H9 (cell line): Measurements from ENCODE around the gene LETM1. TPM values are rescaled to one million over a fixed set of nuclear protein-coding genes. Genes with fewer than 3 reads are reported as not detected.

Experiments used
- DNase-seq: peaks from one replicate; pipeline ENCODE4 v3.0.0-alpha.2; 2017
- H2AFZ ChIP-seq: one replicate; pipeline ENCODE4 v1.6.1; 2013; ENCODE audit warnings: mild to moderate bottlenecking, low read length, control low read depth, moderate library complexity
- H2AK5ac ChIP-seq: 2 replicates; pipeline ENCODE4 v1.6.1; 2013; ENCODE audit warnings: low read length, control low read depth, mixed read lengths; ENCODE audit not compliant: insufficient read length
- H2BK120ac ChIP-seq: one replicate; pipeline ENCODE4 v1.6.1; 2013; ENCODE audit warnings: low read depth, mild to moderate bottlenecking, low read length, control low read depth, inconsistent platforms; ENCODE audit not compliant: poor library complexity, severe bottlenecking
- H2BK12ac ChIP-seq: 2 replicates; pipeline ENCODE4 v1.6.1; 2013; ENCODE audit warnings: low read length, control low read depth, mixed read lengths, low read depth; ENCODE audit not compliant: insufficient read length
- H2BK15ac ChIP-seq: 2 replicates; pipeline ENCODE4 v1.6.1; 2013; ENCODE audit warnings: low read depth, low read length, control low read depth
- H2BK20ac ChIP-seq: one replicate; pipeline ENCODE4 v1.6.1; 2013; ENCODE audit warnings: low read depth, mild to moderate bottlenecking, low read length, control low read depth, inconsistent platforms; ENCODE audit not compliant: poor library complexity, severe bottlenecking
- H2BK5ac ChIP-seq: 2 replicates; pipeline ENCODE4 v1.6.1; 2013; ENCODE audit warnings: low read length, control low read depth, mixed read lengths; ENCODE audit not compliant: insufficient read length
- H3K14ac ChIP-seq: 2 replicates; pipeline ENCODE4 v1.6.1; 2013; ENCODE audit warnings: low read length, control low read depth; ENCODE audit not compliant: insufficient read depth
- H3K18ac ChIP-seq: 2 replicates; pipeline ENCODE4 v1.6.1; 2013; ENCODE audit warnings: low read depth, mild to moderate bottlenecking, mixed read lengths, low read length, control low read depth; ENCODE audit not compliant: insufficient read length
- H3K23ac ChIP-seq: 2 replicates; pipeline ENCODE4 v1.6.1; 2013; ENCODE audit warnings: low read length, control low read depth, mixed read lengths, low read depth; ENCODE audit not compliant: insufficient read length
- H3K23me2 ChIP-seq: 2 replicates; pipeline ENCODE4 v1.6.1; 2013; ENCODE audit warnings: low read depth, mild to moderate bottlenecking, mixed read lengths, low read length, control low read depth; ENCODE audit not compliant: insufficient read length, poor library complexity, severe bottlenecking
- H3K27ac ChIP-seq: 2 replicates; pipeline ENCODE4 v1.5.1; 2013; ENCODE audit warnings: low read length, control low read depth, mixed read lengths, low read depth; ENCODE audit not compliant: insufficient read length
- H3K27me3 ChIP-seq: 2 replicates; pipeline ENCODE4 v1.6.1; 2013; ENCODE audit warnings: low read length, control low read depth, inconsistent platforms; ENCODE audit not compliant: insufficient read depth
- H3K4ac ChIP-seq: 2 replicates; pipeline ENCODE4 v1.6.1; 2013; ENCODE audit warnings: low read depth, mild to moderate bottlenecking, control low read depth, inconsistent platforms, low read length, moderate library complexity
- H3K4me1 ChIP-seq: 2 replicates; pipeline ENCODE4 v1.6.1; 2013; ENCODE audit warnings: low read length, control low read depth, inconsistent platforms; ENCODE audit not compliant: insufficient read depth
- H3K4me2 ChIP-seq: 2 replicates; pipeline ENCODE4 v1.6.1; 2013; ENCODE audit warnings: low read length, control low read depth, mixed read lengths; ENCODE audit not compliant: insufficient read length, insufficient read depth
- H3K56ac ChIP-seq: 2 replicates; pipeline ENCODE4 v1.6.1; 2013; ENCODE audit warnings: low read depth, mild to moderate bottlenecking, mixed read lengths, low read length, control low read depth; ENCODE audit not compliant: insufficient read length
- H3K79me1 ChIP-seq: 2 replicates; pipeline ENCODE4 v1.6.1; 2013; ENCODE audit warnings: low read depth, mild to moderate bottlenecking, moderate library complexity, low read length, control low read depth, inconsistent platforms; ENCODE audit not compliant: insufficient read depth, poor library complexity, severe bottlenecking
- H3K79me2 ChIP-seq: 2 replicates; pipeline ENCODE4 v1.6.1; 2013; ENCODE audit warnings: low read length, control low read depth, inconsistent platforms; ENCODE audit not compliant: insufficient read depth
- H3K9ac ChIP-seq: 2 replicates; pipeline ENCODE4 v1.6.1; 2013; ENCODE audit warnings: low read length, control low read depth, mixed read lengths; ENCODE audit not compliant: insufficient read length; ENCODE audit errors: extremely low read depth
- H3K9me3 ChIP-seq: one replicate; pipeline ENCODE4 v1.6.1; 2013; ENCODE audit warnings: low read depth, low read length, inconsistent platforms; ENCODE audit not compliant: control insufficient read depth
- H3T11ph ChIP-seq: one replicate; pipeline ENCODE4 v1.6.1; 2013; ENCODE audit warnings: mild to moderate bottlenecking, low read length, control low read depth, inconsistent platforms
- H4K20me1 ChIP-seq: one replicate; pipeline ENCODE4 v1.6.1; 2013; ENCODE audit not compliant: control insufficient read depth, insufficient read length, insufficient read depth
- H4K5ac ChIP-seq: 2 replicates; pipeline ENCODE4 v1.6.1; 2013; ENCODE audit warnings: low read depth, mild to moderate bottlenecking, mixed read lengths, low read length, control low read depth; ENCODE audit not compliant: insufficient read length
- H4K8ac ChIP-seq: replicated peaks from 2 replicates; pipeline ENCODE4 v1.6.1; 2013; ENCODE audit warnings: low read length, control low read depth, mixed read lengths, low read depth; ENCODE audit not compliant: insufficient read length
- H4K91ac ChIP-seq: 2 replicates; pipeline ENCODE4 v1.6.1; 2013; ENCODE audit warnings: low read depth, mild to moderate bottlenecking, moderate library complexity, mixed read lengths, low read length, control low read depth; ENCODE audit not compliant: insufficient read length
- H3K27ac Mint-ChIP-seq, 3 experiments: 2 replicates in 2 of 3; 3 replicates in 1 of 3; pipeline ENCODE4 v1.8.0; 2020 to 2021; ENCODE audit warnings: mixed read lengths in 3 of 3, mild to moderate bottlenecking in 1 of 3, moderate library complexity in 1 of 3
- H3K27me3 Mint-ChIP-seq: 2 replicates; pipeline ENCODE4 v1.8.0; 2021; ENCODE audit warnings: low read depth, mild to moderate bottlenecking, moderate library complexity, mixed read lengths
- H3K36me3 Mint-ChIP-seq, 3 experiments: 2 replicates in 2 of 3; 3 replicates in 1 of 3; pipeline ENCODE4 v1.8.0; 2020 to 2021; ENCODE audit warnings: low read depth in 3 of 3, mixed read lengths in 3 of 3; ENCODE audit not compliant: insufficient read depth in 1 of 3
- H3K4me1 Mint-ChIP-seq, 2 experiments: 2 replicates each; pipeline ENCODE4 v1.8.0; 2020; ENCODE audit warnings: mixed read lengths in 2 of 2
- H3K4me3 Mint-ChIP-seq, 2 experiments: 2 replicates in 1 of 2; 3 replicates in 1 of 2; pipeline ENCODE4 v1.8.0; 2020 to 2021; ENCODE audit warnings: mild to moderate bottlenecking in 2 of 2, mixed read lengths in 2 of 2, moderate library complexity in 1 of 2
- H3K9me3 Mint-ChIP-seq, 2 experiments: 2 replicates in 1 of 2; 3 replicates in 1 of 2; pipeline ENCODE4 v1.8.0; 2020; ENCODE audit warnings: mild to moderate bottlenecking in 2 of 2, mixed read lengths in 2 of 2, moderate library complexity in 1 of 2
- CTCF ChIP-seq: fragments of 200-600 bp; sonication (generic); conservative IDR thresholded peaks from 3 replicates; pipeline ENCODE4 v1.8.0; 2021; ENCODE audit warnings: antibody characterized with exemption, mild to moderate bottlenecking
- WGBS: extraction: QIAGEN DNeasy Blood & Tissue Kit; methylation state at CpG from one replicate; pipeline ENCODE4 v1.1.7; 2013; ENCODE audit warnings: missing lambda C conversion rate, low lambda C conversion rate, mixed read lengths; ENCODE audit not compliant: insufficient read length; ENCODE audit errors: extremely low coverage; 5-methylcytosine and 5-hydroxymethylcytosine counted together
- total RNA-seq: library from RNA; stranded (reverse); gene quantifications from 2 replicates; pipeline ENCODE4 v1.2.1, GENCODE V29; 2021

LETM1 gene
- total RNA-seq, 1 experiment from 2014 or later = 43.4 TPM

GRCh38 chr4:1868293-1868692 lies 12.3 kb upstream of the LETM1 start:
- H2AFZ ChIP-seq = no peak overlapping the region
- no peak overlapping the region for H3T11ph ChIP-seq
- H3K79me2 ChIP-seq = peaks cover 10% of the 10 kb centered on the region; the same call in 1 of the 2 replicates
- no peak overlapping the region for H2AK5ac ChIP-seq
- no peak for TF ChIP-seq CTCF
- no peak overlapping the region for H3K23ac ChIP-seq
- H4K8ac ChIP-seq = no peak overlapping the region
- no peak overlapping the region for H3K18ac ChIP-seq
- H4K91ac ChIP-seq = no peak overlapping the region
- H3K23me2 ChIP-seq = peaks cover 7% of the 10 kb centered on the region
- H3K36me3 Mint-ChIP-seq = no peaks in the 10 kb centered on the region; a peak in 1 of 7 replicates
- H3K14ac ChIP-seq = no peak overlapping the region
- H2BK15ac ChIP-seq = no peak overlapping the region
- H2BK20ac ChIP-seq = no peak overlapping the region
- no peak overlapping the region for H3K4me2 ChIP-seq
- H3K4me1 ChIP-seq = no peaks in the 10 kb centered on the region
- H3K79me1 ChIP-seq = no peaks in the 10 kb centered on the region
- H2BK5ac ChIP-seq = no peak overlapping the region
- H2BK120ac ChIP-seq = no peak overlapping the region
- H3K9me3 Mint-ChIP-seq = no peaks in the 10 kb centered on the region
- peak overlapping the region in 1 of 2 experiments; percentile 51; a peak in 1 of 5 replicates for H3K4me3 Mint-ChIP-seq
- no peak overlapping the region for H2BK12ac ChIP-seq
- no peak for DNase-seq
- peaks cover 48% of the 10 kb centered on the region for H3K27me3 ChIP-seq
- H4K20me1 ChIP-seq = no peaks in the 10 kb centered on the region
- H3K27ac ChIP-seq = no peak overlapping the region
- WGBS = no CpG with 5 or more reads among the region's 5 CpGs
- peaks cover 20 to 30% of the 10 kb centered on the region in 2 experiments for H3K4me1 Mint-ChIP-seq
- H3K27ac Mint-ChIP-seq = no peak overlapping the region
- no peak overlapping the region for H3K56ac ChIP-seq
- H3K27me3 Mint-ChIP-seq = peaks cover 70% of the 10 kb centered on the region
- H3K9ac ChIP-seq = no peak overlapping the region
- no peak overlapping the region for H4K5ac ChIP-seq
- H3K9me3 ChIP-seq = no peaks in the 10 kb centered on the region
- no peak overlapping the region for H3K4ac ChIP-seq
